GM19463 (cell line): ENCODE results near the gene ATCAY.
"Not testable (repeated sequence)": the region's sequence is repeated elsewhere in the genome, so short reads cannot be mapped to it uniquely, and the experiment has no call there.

ENCODE experiments used
- ATAC-seq: cut with Tn5 transposase; IDR thresholded peaks from one replicate; pipeline ENCODE4 v1.9.1; 2021; ENCODE audit warnings: mild to moderate bottlenecking, moderate library complexity; ENCODE audit not compliant: unreplicated experiment

Gene ATCAY

DNA sequence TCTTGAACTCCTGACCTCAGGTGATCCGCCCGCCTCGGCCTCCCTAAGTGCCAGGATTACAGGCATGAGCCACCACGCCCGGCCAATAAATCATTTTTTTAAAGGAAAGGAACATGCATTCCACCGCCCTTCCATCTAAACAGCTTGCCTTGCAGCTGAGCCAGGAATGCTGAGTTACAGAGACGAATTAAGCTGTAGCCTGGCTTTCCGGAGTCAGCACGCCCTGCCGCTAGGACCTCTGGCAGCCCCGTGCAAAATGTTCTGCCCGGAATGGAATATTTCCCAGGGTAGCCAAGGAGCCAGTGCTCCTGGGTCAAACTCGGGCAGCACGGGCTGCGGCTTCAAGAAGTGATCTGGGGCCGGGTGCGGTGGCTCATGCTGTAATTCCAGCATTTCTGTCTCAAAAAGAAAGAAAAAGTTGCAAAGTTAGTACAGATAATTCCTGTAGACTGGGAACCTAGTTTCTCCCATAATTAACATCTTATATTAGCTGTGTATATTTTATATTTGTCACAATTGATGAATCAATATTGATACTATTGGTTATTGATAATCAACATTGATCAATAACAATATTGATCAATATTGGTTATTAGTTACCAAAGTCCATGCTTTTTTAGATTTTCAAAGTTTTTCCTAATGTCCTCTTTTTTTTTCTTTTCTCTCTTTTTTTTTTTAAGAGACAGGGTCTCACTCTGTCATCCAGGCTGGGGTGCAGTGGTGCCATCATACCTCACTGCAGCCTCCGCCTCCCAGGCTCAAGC lies 19.2 kb downstream of the ATCAY start:
- ATAC-seq, result no peak

GRCh38 chr19:3902317-3902973 lies 22.0 kb downstream of the ATCAY start:
- ATAC-seq, result no peak

GRCh38 chr19:3904233-3904632 lies 23.7 kb downstream of the ATCAY start:
- ATAC-seq, result no peak

DNA sequence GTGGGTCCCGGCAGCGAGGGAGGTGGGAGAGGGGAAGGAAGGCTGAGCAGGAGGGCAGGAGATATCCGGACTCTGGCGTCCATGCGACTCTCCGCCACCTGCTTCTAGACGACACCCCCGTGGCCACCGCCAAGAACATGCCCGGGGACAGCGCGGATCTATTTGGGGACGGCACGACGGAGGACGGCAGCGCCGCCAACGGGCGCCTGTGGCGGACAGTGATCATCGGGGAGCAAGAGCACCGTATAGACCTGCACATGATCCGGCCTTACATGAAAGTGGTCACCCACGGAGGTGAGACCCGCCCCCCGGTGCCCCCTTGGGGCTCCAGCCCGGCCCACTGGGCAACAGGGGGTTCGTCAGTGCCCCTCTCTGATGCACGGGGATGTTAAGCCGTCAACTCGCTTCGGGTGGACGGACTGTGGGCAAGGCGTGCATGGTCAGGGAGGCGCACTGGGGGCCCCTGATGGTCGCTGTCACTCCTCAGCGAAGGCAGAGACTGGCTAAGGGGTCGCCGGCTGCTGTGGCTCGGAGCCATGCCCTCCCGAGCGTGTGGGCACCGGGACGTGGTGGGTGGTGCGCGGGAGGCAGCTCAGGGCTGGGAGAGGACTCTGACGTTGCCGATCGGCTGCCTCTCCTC lies 27.3 kb downstream of the ATCAY start:
- ATAC-seq, result no peak

DNA sequence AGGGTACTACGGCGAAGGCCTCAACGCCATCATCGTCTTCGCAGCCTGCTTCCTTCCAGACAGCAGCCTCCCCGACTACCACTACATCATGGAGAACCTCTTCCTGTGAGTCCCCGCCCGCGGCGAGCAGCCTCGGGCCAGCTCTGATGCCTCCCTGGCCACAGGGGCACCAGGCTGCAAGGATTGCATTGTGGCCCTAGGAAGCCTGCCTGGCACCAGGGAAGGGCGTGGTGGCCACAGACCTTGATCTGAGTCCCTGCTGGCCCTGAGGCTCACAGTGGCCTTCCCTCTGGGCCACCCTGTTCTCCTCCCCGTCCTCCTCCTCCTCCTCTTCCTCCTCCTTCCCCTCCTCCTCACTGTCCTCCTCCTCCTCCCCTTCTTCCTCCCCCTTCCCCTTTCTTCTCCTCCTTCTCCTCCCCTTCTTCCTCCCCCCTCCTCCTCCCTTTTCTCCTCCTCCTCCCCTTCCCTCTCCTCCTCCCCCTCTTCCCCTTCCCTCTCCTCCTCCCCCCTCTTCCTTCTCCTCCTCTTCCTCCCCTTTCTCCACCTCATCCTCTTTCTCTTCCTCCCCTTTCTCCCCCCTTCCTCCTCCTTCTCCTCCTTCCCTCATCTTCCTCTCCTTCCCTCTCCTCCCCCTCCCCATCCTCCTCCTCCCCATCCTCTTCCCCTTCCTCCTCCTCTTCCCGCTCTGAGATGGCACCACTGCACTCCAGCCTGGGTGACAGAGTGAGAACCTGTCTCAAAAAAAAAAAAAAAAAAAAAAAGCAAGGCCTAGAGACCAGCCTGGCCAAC lies 28.0 kb downstream of the ATCAY start:
- ATAC-seq, result no peak

- no peak for ATAC-seq
Observed at GRCh38 chr19:3910105-3910504, 29.6 kb downstream of the ATCAY start.

- ATAC-seq, result no peak
Observed at GRCh38 chr19:3914199-3914598, 33.7 kb downstream of the ATCAY start.

GRCh38 chr19:3916033-3916432 lies 35.5 kb downstream of the ATCAY start:
- ATAC-seq, result no peak

DNA sequence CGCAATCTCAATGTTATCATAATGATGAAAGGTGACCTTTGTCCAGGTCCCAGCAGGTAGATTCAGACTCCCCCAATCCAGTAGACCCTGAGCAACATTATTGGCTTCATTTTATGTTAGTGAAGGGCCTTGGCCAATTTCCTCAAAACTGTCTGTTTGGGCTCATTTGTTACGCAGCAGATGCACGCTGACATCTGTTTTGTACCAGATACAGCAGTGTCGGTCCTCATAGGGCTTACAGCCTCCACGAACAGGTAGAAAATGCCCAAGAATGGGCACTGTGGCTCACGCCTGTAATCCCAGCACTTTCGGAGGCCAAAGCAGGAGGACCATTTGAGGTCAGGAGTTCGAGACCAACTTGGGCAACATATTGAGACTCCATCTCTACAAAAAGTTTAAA lies 39.3 kb downstream of the ATCAY start:
- ATAC-seq, result no peak

GRCh38 chr19:3923096-3923758 lies 42.7 kb downstream of the ATCAY start:
- ATAC-seq, result no peak

GRCh38 chr19:3923912-3924311 lies 43.4 kb downstream of the ATCAY start:
- ATAC-seq, result no peak

GRCh38 chr19:3931041-3931440 lies 50.6 kb downstream of the ATCAY start:
- ATAC-seq, result no peak

- no peak for ATAC-seq
Observed at GRCh38 chr19:3932931-3933810, 52.7 kb downstream of the ATCAY start, which contains the start of gene NMRK2. NMRK2 (plus strand) TSS chr19:3933069; CDS start chr19:3933672, 603 bp downstream.

DNA sequence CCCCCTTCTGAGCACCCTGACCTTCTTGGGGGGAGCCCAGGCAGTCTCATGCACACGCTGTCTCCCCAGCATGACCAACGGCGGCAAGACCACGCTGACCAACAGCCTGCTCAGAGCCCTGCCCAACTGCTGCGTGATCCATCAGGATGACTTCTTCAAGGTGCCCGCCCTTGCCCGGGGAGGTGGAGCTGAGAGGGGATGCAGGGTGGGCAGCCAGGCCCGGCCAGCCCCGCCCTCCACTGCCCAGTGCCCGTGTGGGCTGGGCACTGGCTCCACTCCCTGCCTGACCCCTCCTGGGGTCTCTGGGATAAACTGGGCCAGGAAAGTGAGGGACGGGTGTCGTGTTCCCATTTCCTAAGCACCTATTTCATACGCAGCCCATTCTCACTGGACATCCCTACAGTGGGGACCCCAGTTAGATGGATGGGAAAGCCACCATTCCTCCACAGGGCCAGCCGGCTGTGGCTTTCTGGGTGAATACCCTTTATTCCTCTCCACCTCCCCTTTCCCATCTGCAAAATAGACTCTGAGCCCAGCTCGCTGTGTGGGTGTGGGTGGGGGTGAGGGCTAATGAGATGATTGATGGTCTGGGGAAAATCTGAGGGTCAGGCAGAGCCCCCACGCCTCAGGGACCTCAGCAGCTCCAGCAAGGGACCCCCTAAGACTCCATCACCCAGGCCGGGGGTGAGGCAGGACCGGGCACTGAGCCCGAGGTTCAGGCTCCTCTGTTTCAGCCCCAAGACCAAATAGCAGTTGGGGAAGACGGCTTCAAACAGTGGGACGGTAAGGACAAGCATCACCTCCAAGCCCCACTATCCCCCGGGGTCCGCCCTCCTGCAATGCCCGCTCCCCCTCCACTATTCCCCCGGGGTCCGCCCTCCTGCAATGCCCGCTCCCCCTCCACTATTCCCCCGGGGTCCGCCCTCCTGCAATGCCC lies 56.3 kb downstream of the ATCAY start:
- ATAC-seq, result no peak

- ATAC-seq, result not testable (repeated sequence)
Observed at GRCh38 chr19:3938300-3938950, 57.9 kb downstream of the ATCAY start.

- no peak for ATAC-seq
Observed at GRCh38 chr19:3942790-3943409, 62.4 kb downstream of the ATCAY start.

- ATAC-seq, result no peak
Observed at GRCh38 chr19:3944018-3944721, 63.7 kb downstream of the ATCAY start.
